Measurements from ENCODE around the gene GPR89B. TPM values are rescaled to one million over a fixed set of nuclear protein-coding genes. Genes with fewer than 3 reads are reported as not detected.

GPR89B gene
- total RNA-seq, 1 donor from 2014 or later, result 17.8 TPM

Other genes starting within 250 kb of the GPR89B start
- not detected in 2 replicates for gene GJA5, start 167.8 kb upstream of the GPR89B start, total RNA-seq
- gene GJA8, start 25.6 kb upstream of the GPR89B start, total RNA-seq, result not detected in 2 replicates
- gene NBPF11, start 223.9 kb downstream of the GPR89B start, total RNA-seq, result 25.5 and 28.7 TPM in 2 replicates